Measurements from ENCODE around the gene GBX1. TPM values are rescaled to one million over a fixed set of nuclear protein-coding genes. Genes with fewer than 3 reads are reported as not detected.
A peak's percentile ranks its signal among the peaks of the same experiment; 100 is the strongest.

Gene GBX1
- not detected in 2 replicates for total RNA-seq

DNA sequence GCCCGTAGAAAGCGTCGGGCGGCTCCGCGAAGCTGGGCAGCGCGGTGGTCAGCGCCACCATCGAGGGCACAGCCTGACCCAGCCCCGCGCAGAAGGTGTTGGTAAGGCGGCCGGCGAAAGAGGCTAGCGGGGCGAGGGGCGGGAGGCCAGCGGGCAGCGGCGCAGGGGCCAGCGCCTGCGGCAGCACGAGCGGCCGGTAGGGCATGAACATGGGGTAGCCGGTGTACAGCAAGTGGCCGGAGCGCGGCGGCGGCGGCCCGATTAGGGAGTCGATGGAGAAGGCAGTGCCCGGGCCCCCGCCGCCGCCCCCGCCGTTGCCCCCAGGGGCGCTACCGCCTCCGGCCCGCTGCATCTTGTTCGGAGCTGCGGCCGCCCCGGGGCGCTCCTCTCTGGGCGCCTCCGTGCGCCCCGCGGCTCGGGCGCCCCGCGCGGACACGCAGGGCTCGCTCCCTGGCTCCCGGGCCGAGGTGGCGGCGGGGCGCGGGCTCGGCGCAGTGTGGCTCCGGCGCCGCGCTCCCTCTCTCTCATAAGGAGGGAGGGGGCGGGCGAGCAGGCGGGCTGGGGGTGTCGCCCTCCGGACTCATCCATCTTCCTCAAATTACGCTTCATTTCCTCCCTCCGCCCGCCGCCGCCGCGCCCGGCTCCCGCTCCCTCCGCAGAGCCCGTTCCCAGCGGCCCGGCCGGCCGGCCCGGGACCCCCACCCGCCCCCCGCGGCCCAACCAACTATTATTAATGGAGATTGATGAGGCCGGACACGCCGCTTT lies at the start of gene GBX1:
Gene GBX1 (minus strand): TSS at position 498 of the 765 bp plus-strand sequence. CDS start 146 bp downstream, at position 352.
- DNase-seq (ENCODE audit: low read depth in 2 of 2), result peak in 1 of 2 donors; percentile 26

GRCh38 chr7:151215396-151215795 lies 47.9 kb upstream of the GBX1 start:
- no peak for DNase-seq (ENCODE audit: low read depth in 2 of 2)

DNA sequence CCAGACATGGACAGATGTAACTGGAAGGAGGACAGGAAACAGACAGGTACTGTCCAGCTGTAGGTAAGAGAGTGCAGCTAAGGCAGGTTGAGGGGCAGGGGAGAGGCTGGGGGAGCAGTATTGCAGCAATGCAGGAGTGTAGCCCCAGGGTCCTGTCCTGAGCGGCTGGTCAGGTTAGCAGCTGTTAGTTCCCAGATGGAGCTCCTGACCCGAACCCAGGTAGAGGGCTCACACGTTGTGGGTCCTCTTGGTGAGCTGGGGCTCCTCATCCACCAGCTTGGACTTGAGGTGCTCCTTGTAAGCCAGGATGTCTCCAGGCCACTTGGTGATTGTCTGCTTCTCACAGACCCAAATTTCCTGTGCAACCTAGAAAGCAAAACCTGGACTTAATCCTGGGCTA lies 46.3 kb upstream of the GBX1 start:
- no peak for DNase-seq (ENCODE audit: low read depth in 2 of 2)

DNA sequence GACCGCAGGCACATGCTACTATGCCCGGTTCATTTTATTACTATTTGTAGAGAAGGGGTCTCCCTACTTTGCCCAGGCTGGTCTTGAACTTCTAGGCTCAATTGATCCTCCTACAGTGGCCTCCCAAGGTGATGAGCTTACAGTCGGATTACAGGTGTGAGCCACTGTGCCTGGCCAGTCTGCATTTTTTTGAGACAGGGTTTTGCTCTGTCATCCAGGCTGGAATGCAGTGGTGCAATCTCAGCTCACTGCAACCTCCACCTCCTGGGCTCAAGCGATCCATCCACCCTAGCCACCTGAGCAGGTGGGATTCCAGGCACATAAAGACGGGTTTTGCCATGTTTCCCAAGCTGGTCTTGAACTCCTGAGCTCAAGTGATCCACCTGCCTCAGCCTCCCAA lies 45.1 kb upstream of the GBX1 start:
- no peak for DNase-seq (ENCODE audit: low read depth in 2 of 2)

GRCh38 chr7:151211155-151211772 lies 43.8 kb upstream of the GBX1 start:
- no peak for DNase-seq (ENCODE audit: low read depth in 2 of 2)

DNA sequence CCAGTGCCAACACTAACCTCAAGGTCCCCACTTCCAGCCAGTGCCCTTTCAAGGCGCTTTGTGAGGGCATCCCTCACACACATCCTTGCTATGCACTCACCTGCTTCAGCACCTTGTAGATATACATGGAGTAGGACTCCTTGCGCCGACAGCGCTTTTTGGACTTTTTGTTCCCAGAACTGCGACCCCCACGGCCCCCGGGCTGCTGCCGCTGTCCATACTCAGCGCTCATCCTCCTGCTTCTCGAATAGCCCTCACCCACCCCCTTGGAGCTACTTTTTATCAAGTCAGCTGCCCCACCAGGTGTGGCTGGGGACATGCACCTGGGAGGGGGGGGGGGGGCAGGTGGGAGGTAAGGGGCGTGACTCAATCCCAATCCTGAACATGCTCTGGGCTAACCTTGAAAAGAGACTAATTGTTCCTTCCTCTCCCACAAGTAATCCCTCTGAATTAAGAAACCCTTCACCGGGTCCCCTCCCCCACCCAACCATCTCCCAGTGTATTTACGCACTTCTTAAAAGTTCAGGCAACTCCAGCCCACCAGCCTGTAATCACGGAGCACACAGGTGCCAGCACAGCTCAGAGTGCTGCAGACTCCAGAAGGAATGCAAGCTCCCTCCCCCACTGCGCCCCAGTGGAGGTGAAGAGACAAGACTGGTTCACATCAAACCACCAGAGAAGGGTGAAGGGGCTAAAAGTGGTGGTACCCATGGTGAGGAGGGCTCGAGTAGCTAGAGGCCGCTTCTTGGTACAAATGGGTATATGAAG lies 42.8 kb upstream of the GBX1 start, which contains the start of gene H2BK1:
Gene H2BK1 (minus strand): TSS at position 402 of the 768 bp plus-strand sequence. CDS start 170 bp downstream, at position 232.
- DNase-seq (ENCODE audit: low read depth in 2 of 2), result no peak

GRCh38 chr7:151209588-151209987 lies 42.1 kb upstream of the GBX1 start:
- DNase-seq (ENCODE audit: low read depth in 2 of 2), result no peak

DNA sequence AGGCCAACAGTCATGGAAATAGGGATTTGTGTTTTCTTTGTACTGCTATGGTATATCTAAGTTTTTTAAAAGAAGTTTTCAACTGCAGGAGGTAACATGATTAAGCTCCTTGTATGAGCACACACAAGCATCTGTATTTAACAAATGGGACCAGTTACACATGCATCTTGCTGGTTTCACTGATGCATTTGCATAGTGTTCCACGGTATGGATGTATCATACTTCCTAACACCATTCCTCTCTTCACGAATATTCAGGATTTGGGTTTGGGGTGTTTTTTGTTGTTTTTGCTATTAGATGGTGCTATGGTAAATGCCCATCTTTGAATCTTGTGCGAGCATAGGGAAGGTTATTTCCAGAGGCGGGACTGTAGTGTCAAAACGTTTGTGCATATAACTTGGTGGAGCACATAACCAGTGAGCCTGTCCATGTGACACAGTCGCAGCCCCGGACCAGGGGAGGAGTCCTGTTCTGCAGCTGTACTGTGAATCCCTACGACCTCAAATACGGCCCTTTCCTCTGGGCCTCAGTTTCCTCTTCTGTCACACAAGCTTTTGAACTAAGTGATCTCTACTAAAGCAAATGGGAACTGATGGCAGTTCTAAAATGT lies 40.9 kb upstream of the GBX1 start:
- DNase-seq (ENCODE audit: low read depth in 2 of 2), result no peak

- DNase-seq (ENCODE audit: low read depth in 2 of 2), result no peak
Measured at GRCh38 chr7:151207804-151208203, 40.3 kb upstream of the GBX1 start.

DNA sequence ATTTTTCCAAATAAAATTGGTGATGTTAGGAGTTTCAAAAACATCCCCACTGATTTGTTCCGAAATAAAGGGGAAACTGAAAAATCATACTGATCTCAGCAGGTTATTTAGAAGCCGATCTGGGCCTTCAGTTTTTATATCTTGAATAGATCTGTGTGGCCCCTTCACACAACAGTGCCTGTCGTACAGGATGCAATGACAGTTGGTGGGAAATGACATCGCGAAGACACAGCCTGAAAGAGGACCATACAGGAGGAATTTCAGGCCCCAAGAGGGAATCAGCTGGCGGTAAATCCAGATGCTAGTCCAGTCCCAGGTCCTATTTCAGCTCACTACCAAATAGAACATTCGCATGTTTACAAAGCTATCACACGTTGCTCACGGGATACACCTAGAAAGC lies 39.8 kb upstream of the GBX1 start:
- no peak for DNase-seq (ENCODE audit: low read depth in 2 of 2)

- DNase-seq (ENCODE audit: low read depth in 2 of 2), result no peak
Measured at GRCh38 chr7:151206914-151207313, 39.4 kb upstream of the GBX1 start.

GRCh38 chr7:151205730-151206129 lies 38.2 kb upstream of the GBX1 start:
- no peak for DNase-seq (ENCODE audit: low read depth in 2 of 2)

- peak in 1 of 2 donors; percentile 18 for DNase-seq (ENCODE audit: low read depth in 2 of 2)
Measured at GRCh38 chr7:151204383-151205032, 37.0 kb upstream of the GBX1 start.

DNA sequence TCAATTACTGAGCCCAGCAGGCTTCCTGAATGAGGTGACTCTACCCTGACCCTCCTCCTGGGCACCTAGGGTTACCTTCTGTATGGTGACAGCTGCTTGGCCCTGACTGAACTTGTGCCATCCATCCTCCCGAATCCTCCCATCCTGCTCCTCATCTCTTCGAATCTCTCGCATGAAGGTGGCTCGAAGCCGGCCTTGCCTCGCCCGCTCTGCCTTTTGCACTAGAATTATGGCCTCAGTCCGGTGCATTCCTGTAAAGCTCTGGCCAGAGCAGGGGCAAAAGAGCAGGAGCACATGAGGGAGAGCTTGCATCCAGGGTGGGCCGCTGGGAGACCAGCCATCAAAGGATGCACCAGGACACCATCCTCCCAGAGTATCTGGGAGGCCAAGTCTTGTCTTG lies 35.3 kb upstream of the GBX1 start:
- no peak for DNase-seq (ENCODE audit: low read depth in 2 of 2)

GRCh38 chr7:151201751-151202150 lies 34.3 kb upstream of the GBX1 start:
- DNase-seq (ENCODE audit: low read depth in 2 of 2), result no peak

GRCh38 chr7:151201344-151201743 lies 33.9 kb upstream of the GBX1 start:
- DNase-seq (ENCODE audit: low read depth in 2 of 2), result no peak

DNA sequence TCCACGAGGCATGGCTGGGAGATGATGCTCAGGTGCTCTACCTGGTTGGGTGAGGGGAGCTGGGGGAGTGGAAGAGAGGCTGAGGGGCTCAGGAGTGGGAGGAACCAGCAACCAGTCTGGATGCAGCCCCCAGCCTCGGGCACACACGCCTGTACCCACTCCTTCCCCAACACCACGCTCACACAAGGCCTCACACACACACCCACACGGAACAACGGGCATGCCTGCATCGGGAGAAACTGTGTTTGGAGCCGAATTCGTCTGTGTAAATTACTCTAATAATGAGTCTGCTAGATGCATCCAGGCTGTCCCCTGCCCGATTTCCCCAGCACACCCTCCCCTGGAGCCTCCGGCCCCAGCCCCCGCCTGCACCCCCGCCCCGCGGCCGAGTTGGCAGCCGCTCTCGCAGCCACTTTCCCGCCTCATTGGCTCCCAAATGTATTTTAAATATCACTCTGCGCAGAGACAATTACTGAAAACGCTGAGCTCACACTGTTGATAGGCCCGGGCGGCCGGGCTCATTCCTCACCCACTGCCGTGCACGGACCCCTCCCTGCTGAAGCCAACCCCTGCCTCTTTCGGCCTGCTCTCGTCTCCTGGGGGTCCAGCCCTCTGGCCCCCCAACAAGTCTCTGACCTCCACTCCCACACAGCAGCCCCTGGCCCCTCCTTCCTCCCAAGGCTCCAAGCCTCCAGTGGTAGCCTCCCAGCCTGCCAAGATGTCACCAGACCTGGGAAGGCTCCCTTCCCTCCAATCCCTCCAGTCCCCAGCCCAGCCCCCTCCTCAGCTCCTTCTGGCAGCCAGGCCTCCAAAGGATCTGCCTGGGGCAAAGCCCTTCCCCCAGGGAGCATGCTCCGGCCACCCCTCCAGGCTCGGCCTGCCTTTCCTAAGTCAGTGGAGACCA lies 31.7 kb upstream of the GBX1 start:
- DNase-seq (ENCODE audit: low read depth in 2 of 2), result no peak

DNA sequence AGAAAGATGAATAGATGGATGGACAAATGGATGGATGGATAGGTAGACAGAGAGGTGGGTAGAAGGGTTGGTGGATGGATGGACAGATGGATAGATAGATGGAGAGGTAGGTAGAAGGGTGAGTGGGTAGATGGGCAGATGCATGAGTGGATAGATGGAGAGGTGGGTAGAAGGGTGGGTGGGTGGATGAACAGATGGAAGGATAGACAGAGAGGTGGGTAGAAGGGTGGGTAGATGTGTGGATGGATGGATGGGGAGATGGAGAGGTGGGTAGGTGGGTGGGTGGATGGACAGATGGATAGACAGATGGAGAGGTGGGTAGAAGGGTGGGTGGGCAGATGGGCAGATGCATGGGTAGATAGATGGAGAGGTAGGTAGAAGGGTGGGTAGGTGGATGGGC lies 30.4 kb upstream of the GBX1 start:
- no peak for DNase-seq (ENCODE audit: low read depth in 2 of 2)

GRCh38 chr7:151195616-151196450 lies 28.3 kb upstream of the GBX1 start:
- DNase-seq (ENCODE audit: low read depth in 2 of 2), result no peak

All from lung microvascular endothelial cell (primary cell).